ENCODE data around the gene MORN3. TPM values are rescaled to one million over a fixed set of nuclear protein-coding genes. Genes with fewer than 3 reads are reported as not detected.
A peak's percentile ranks its signal among the peaks of the same experiment; 100 is the strongest.

Gene MORN3
- total RNA-seq, 4 donors from 2014 or later: 0.40 to 2.3 (median 1.1) TPM

DNA sequence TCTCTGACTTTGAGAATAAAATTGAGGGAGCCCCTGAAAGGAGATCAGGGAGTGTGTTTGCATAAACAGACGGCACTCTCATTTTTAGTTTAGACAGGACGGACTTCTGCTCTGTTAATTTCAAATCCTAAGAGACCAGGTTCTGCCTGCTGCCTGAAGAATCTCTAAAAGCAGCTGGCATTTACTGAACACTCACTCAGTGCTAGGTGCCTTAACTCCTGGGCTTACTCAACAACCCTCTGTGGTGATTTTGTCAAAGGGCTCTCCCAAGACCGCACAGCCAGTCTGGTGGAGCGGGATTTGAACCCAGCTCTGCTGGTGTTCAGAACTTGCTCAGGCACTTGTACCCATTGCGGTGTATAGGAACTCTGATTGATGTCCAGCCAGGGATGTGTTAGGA, 40.9 kb downstream of the MORN3 start:
- 74 to 75% methylated on average over 5 of the region's 5 CpGs for WGBS, 2 donors
- TF ChIP-seq POLR2A (IDR thresholded peaks at IDR 0.05): no peak
- TF ChIP-seq, protein P1, sequence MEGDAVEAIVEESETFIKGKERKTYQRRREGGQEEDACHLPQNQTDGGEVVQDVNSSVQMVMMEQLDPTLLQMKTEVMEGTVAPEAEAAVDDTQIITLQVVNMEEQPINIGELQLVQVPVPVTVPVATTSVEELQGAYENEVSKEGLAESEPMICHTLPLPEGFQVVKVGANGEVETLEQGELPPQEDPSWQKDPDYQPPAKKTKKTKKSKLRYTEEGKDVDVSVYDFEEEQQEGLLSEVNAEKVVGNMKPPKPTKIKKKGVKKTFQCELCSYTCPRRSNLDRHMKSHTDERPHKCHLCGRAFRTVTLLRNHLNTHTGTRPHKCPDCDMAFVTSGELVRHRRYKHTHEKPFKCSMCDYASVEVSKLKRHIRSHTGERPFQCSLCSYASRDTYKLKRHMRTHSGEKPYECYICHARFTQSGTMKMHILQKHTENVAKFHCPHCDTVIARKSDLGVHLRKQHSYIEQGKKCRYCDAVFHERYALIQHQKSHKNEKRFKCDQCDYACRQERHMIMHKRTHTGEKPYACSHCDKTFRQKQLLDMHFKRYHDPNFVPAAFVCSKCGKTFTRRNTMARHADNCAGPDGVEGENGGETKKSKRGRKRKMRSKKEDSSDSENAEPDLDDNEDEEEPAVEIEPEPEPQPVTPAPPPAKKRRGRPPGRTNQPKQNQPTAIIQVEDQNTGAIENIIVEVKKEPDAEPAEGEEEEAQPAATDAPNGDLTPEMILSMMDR (IDR thresholded peaks at IDR 0.05): no peak
- H3K36me3 ChIP-seq: no peaks in the 10 kb centered on the region
- no peak for DNase-seq
- H3K27me3 ChIP-seq: no peaks in the 10 kb centered on the region
- H3K4me1 ChIP-seq: peaks cover 41 to 59% of the 10 kb centered on the region in 2 donors
- no peak overlapping the region for H3K4me3 ChIP-seq (replicated peaks in 1 of 3)
- peak overlapping the region in 2 of 3 donors; percentile 91 to 98 for H3K27ac ChIP-seq
- intact Hi-C loops (cut with DNase I): loop anchor here (5.0 to 10.0 kb wide), 2 partner anchors 49 to 74 kb away; no protein-coding TSS in a partner anchor
- H3K9me3 ChIP-seq: no peaks in the 10 kb centered on the region

DNA sequence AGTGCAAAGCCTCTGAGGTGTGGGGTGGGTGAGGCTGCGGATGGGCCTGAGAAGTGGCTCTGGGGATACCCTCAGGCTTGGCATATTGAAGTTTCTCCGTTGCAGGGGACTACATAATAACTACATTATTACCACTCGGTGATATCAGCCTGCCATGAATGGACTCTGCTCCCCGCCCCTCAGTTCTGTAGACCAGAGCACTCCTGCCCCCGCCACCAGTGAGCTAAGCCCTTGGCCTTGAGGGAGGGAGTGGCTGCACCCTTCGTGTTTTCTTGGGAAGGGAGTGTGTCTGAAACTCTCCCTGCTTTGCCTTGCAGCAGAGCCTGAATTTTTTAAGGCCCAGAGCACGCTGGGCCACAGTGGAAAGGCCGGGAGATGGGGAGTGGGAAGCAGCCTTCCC, 41.4 kb downstream of the MORN3 start:
- no peaks in the 10 kb centered on the region for H3K27me3 ChIP-seq
- TF ChIP-seq, protein P1 (IDR thresholded peaks at IDR 0.05): no peak
- no peak for TF ChIP-seq POLR2A (IDR thresholded peaks at IDR 0.05)
- WGBS, 2 donors: 70 to 71% methylated on average over 8 of the region's 8 CpGs
- H3K27ac ChIP-seq: peak overlapping the region in 2 of 3 donors; percentile 91 to 98
- intact Hi-C loops (cut with DNase I): loop anchor here (5.0 to 10.0 kb wide), 2 partner anchors 49 to 73 kb away; no protein-coding TSS in a partner anchor
- DNase-seq: peak; percentile 28 to 38
- H3K9me3 ChIP-seq: no peaks in the 10 kb centered on the region
- peak overlapping the region in 1 of 3 donors; percentile 74 for H3K4me3 ChIP-seq (replicated peaks in 1 of 3)
- H3K4me1 ChIP-seq: peaks cover 36 to 54% of the 10 kb centered on the region in 2 donors
- no peaks in the 10 kb centered on the region for H3K36me3 ChIP-seq

- intact Hi-C loops (cut with DNase I): loop anchor here (5.0 to 10.0 kb wide), 2 partner anchors 50 to 72 kb away; no protein-coding TSS in a partner anchor
- H3K4me1 ChIP-seq: peaks cover 26 to 44% of the 10 kb centered on the region in 2 donors
Measured at GRCh38 chr12:121626853-121627640, 42.4 kb downstream of the MORN3 start.

DNA sequence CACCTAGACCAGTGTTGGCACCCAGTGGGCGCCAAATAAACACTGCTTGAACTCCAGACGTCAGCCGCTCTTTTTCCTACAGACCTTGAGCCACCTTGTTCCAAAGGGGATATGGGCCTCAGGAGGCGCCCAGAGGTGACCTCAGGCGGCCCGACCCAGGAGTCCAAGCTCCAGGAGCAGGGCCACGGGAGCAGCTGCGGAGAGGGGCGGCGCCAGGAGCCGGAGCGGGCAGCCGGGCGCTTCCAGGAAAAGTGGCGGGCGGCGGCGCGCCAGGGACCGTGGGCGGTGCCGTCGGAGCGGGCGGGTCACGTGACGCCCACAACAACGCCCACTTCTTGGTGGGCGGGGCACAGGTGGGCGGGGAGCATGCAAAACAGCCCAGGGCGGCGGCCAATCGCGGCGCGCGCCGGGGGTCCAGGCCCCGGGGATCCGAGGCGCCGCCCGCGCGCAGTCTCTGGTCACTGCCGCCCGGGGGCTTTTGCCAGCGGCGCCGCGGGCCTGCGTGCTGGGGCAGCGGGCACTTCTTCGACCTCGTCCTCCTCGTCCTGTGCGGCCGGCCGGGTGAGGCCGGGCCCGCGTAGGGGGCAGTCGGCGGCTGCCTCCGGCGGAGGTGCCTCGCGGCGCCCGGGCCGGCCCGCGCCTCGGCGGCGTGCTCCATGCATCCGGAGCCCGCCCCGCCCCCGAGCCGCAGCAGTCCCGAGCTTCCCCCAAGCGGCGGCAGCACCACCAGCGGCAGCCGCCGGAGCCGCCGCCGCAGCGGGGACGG, 43.2 kb downstream of the MORN3 start, which contains the start of gene ORAI1:
Gene ORAI1 (plus strand): TSS at position 444 of the 766 bp plus-strand sequence.
- Histone ChIP-seq H3K36me3 (no peaks in the 10 kb centered on the region), H3K4me1 (peaks cover 26 to 41% of the 10 kb centered on the region in 2 donors), H3K27ac (peak within 1 kb of the TSS; percentile 91 to 98 (median 92)), H3K4me3 (replicated peaks in 1 of 3) (peak within 1 kb of the TSS; percentile 26 to 74 (median 43)), H3K27me3 (no peaks in the 10 kb centered on the region), H3K9me3 (no peaks in the 10 kb centered on the region)
- intact Hi-C loops (cut with DNase I): loop anchor here (5.0 to 10.0 kb wide), 2 partner anchors 51 to 71 kb away; no protein-coding TSS in a partner anchor
- peak; percentile 66 to 97 for TF ChIP-seq POLR2A (IDR thresholded peaks at IDR 0.05)
- TF ChIP-seq, protein P1 (IDR thresholded peaks at IDR 0.05): peak in 2 of 6 experiments; percentile 35 to 40
- peak; percentile 99 for DNase-seq
- WGBS, 2 donors: 3 to 6% methylated on average over 3 to 17 of the region's 92 CpGs

More at GRCh38 chr12:121626853-121627640, 42.4 kb downstream of the MORN3 start:
- no peaks in the 10 kb centered on the region for H3K36me3 ChIP-seq
- no peaks in the 10 kb centered on the region for H3K27me3 ChIP-seq
- peak in 1 of 2 donors; percentile 26 for TF ChIP-seq POLR2A (IDR thresholded peaks at IDR 0.05)
- TF ChIP-seq, protein P1 (IDR thresholded peaks at IDR 0.05): peak in 3 of 6 experiments; percentile 5 to 10 (median 8)
- peak overlapping the region; percentile 26 to 74 (median 43) for H3K4me3 ChIP-seq (replicated peaks in 1 of 3)
- 0 to 1% methylated on average over 12 to 29 of the region's 53 CpGs for WGBS, 2 donors
- DNase-seq: peak; percentile 69 to 70
- H3K27ac ChIP-seq: peak overlapping the region; percentile 91 to 98 (median 92)
- no peaks in the 10 kb centered on the region for H3K9me3 ChIP-seq
